HG03175 (cell line): ENCODE results near the gene TIMP3.

Source experiments
- ATAC-seq: cut with Tn5 transposase; IDR thresholded peaks from one replicate; pipeline ENCODE4 v1.9.1; 2021; ENCODE audit warnings: mild to moderate bottlenecking, moderate library complexity; ENCODE audit not compliant: unreplicated experiment

Gene TIMP3

GRCh38 chr22:32805361-32805881, 3.9 kb downstream of the TIMP3 start:
- no peak for ATAC-seq

- no peak for ATAC-seq
These were observed 4.8 kb downstream of the TIMP3 start for GRCh38 chr22:32806296-32806695.

GRCh38 chr22:32808038-32808445, 6.5 kb downstream of the TIMP3 start:
- ATAC-seq, result no peak

GRCh38 chr22:32809786-32810554, 8.5 kb downstream of the TIMP3 start:
- ATAC-seq, result no peak

- ATAC-seq, result no peak
These were observed 9.1 kb downstream of the TIMP3 start for GRCh38 chr22:32810555-32811133.

GRCh38 chr22:32811788-32812545, 10.5 kb downstream of the TIMP3 start:
- ATAC-seq, result no peak

GRCh38 chr22:32814285-32814860, 12.9 kb downstream of the TIMP3 start:
- no peak for ATAC-seq

GRCh38 chr22:32815059-32815458, 13.6 kb downstream of the TIMP3 start:
- no peak for ATAC-seq

GRCh38 chr22:32815943-32816342, 14.4 kb downstream of the TIMP3 start:
- ATAC-seq, result no peak

- ATAC-seq, result no peak
These were observed 15.7 kb downstream of the TIMP3 start for GRCh38 chr22:32817137-32817730.

GRCh38 chr22:32818446-32819115, 17.1 kb downstream of the TIMP3 start:
- no peak for ATAC-seq

- no peak for ATAC-seq
These were observed 17.6 kb downstream of the TIMP3 start for GRCh38 chr22:32819120-32819519.

GRCh38 chr22:32820131-32821119, 18.9 kb downstream of the TIMP3 start:
- ATAC-seq, result no peak

- no peak for ATAC-seq
These were observed 20.8 kb downstream of the TIMP3 start for GRCh38 chr22:32822179-32822877.

- no peak for ATAC-seq
These were observed 21.7 kb downstream of the TIMP3 start for GRCh38 chr22:32823024-32823730.

- no peak for ATAC-seq
These were observed 23.2 kb downstream of the TIMP3 start for GRCh38 chr22:32824531-32825312.

- ATAC-seq, result no peak
These were observed 25.0 kb downstream of the TIMP3 start for GRCh38 chr22:32826537-32826936.
